Caco-2 (cell line): Measurements from ENCODE around the gene ELF4. TPM values are rescaled to one million over a fixed set of nuclear protein-coding genes. Genes with fewer than 3 reads are reported as not detected.

ENCODE experiments used
- BruUV-seq: library from RNA; stranded (reverse); fragments of 400-500 nt; replicated peaks from 2 replicates; lab custom pipeline; 2021; lab: Mats Ljungman, UMichigan
- CTCF ChIA-PET: fragments of 300-600 bp; sonication (Branson Sonifier 250); formaldehyde crosslinking; loops from one replicate; lab custom pipeline; 2022; ENCODE audit warnings: antibody characterized with exemption; lab: Charles Lee
- POLR2A ChIA-PET: fragments of 300-600 bp; sonication (Branson Sonifier 250); formaldehyde crosslinking; loops from one replicate; lab custom pipeline; 2022; ENCODE audit warnings: antibody characterized with exemption; lab: Charles Lee
- DNase-seq, 2 experiments: peaks; one replicate each; pipeline versions ENCODE4 v3.0.0 to v3.0.0-alpha.2; 2020 to 2022
- H3K27me3 ChIP-seq: replicated peaks from 2 replicates; pipeline ENCODE4 v1.6.0; 2011; ENCODE audit warnings: low read length; ENCODE audit not compliant: control insufficient read depth, insufficient read depth
- H3K36me3 ChIP-seq: 2 replicates; pipeline ENCODE4 v1.5.1; 2011; ENCODE audit warnings: low read length; ENCODE audit not compliant: control insufficient read depth, insufficient read depth
- H3K4me1 ChIP-seq: fragments of 250-450 bp; sonication (Bioruptor Pico); 2 replicates; pipeline ENCODE4 v1.5.1; 2020; ENCODE audit warnings: mild to moderate bottlenecking
- H3K4me3 ChIP-seq: 2 replicates; pipeline ENCODE4 v1.5.1; 2011; ENCODE audit warnings: low read depth, mild to moderate bottlenecking, control low read depth, low read length
- H3K9me3 ChIP-seq: fragments of 250-450 bp; sonication (Bioruptor Pico); 2 replicates; pipeline ENCODE4 v1.5.1; 2020; ENCODE audit warnings: mild to moderate bottlenecking, moderate library complexity
- H3K27ac Mint-ChIP-seq: one replicate; pipeline ENCODE4 v1.8.0; 2022; ENCODE audit warnings: mixed read lengths; ENCODE audit not compliant: unreplicated experiment
- H3K27me3 Mint-ChIP-seq: one replicate; pipeline ENCODE4 v1.8.0; 2022; ENCODE audit warnings: mixed read lengths; ENCODE audit not compliant: insufficient read depth, unreplicated experiment
- H3K36me3 Mint-ChIP-seq: one replicate; pipeline ENCODE4 v1.8.0; 2022; ENCODE audit warnings: mild to moderate bottlenecking, mixed read lengths; ENCODE audit not compliant: insufficient read depth, unreplicated experiment
- H3K4me1 Mint-ChIP-seq: one replicate; pipeline ENCODE4 v1.8.0; 2022; ENCODE audit warnings: low read depth, mixed read lengths; ENCODE audit not compliant: unreplicated experiment
- H3K4me3 Mint-ChIP-seq: one replicate; pipeline ENCODE4 v1.8.0; 2022; ENCODE audit warnings: mild to moderate bottlenecking, moderate library complexity, mixed read lengths; ENCODE audit not compliant: unreplicated experiment
- H3K9me3 Mint-ChIP-seq: one replicate; pipeline ENCODE4 v1.8.0; 2022; ENCODE audit warnings: mixed read lengths; ENCODE audit not compliant: unreplicated experiment
- intact Hi-C: fragments of 100-400 bp; cut with micrococcal nuclease; formaldehyde crosslinking; loops from one replicate; pipeline ENCODE4 v1.10.0; 2022; ENCODE audit not compliant: unreplicated experiment
- total RNA-seq: library from RNA; stranded (reverse); gene quantifications from 2 replicates; pipeline ENCODE4 v1.2.3, GENCODE V29; 2022
- TF ChIP-seq, protein P1 (sequence below), 2 experiments: fragments of 200-600 bp in 1 of 2; IDR thresholded peaks; 1 replicate in 1 of 2; 2 replicates in 1 of 2; pipeline versions ENCODE4 v1.5.1 to v1.8.0; 2011 to 2022; ENCODE audit warnings: antibody characterized with exemption in 1 of 2, control low read depth in 1 of 2, inconsistent platforms in 1 of 2, low read depth in 1 of 2, low read length in 1 of 2, mild to moderate bottlenecking in 1 of 2, moderate library complexity in 1 of 2; ENCODE audit not compliant: insufficient read depth in 1 of 2, severe bottlenecking in 1 of 2, unreplicated experiment in 1 of 2

The ELF4 gene
- total RNA-seq, 1 experiment from 2014 or later: 25.3 TPM

DNA sequence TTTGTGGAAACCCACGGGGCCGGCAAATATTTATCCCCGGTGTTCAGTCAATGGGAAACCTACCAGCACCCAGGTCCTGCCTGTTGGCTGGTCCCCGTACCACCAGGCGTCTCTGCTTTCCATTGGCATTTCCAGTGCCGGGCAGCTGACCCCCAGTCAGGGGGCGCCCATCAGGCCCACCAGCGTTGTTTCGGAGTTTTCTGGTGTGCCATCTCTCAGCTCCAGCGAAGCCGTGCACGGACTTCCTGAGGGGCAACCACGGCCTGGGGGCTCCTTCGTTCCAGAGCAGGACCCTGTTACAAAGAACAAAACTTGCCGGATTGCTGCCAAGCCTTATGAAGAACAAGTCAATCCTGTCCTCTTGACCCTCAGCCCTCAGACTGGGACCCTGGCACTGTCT, 95.1 kb downstream of the ELF4 start:
- no peak for DNase-seq
- H3K27ac Mint-ChIP-seq: no peak overlapping the region
- no peaks in the 10 kb centered on the region for H3K4me1 ChIP-seq
- CTCF ChIA-PET: no interaction called here
- BruUV-seq: no TSS peak
- H3K4me1 Mint-ChIP-seq: no peaks in the 10 kb centered on the region
- H3K9me3 ChIP-seq: no peaks in the 10 kb centered on the region
- no peak overlapping the region for H3K4me3 Mint-ChIP-seq
- H3K27me3 Mint-ChIP-seq: no peaks in the 10 kb centered on the region
- H3K4me3 ChIP-seq: no peak overlapping the region
- no peaks in the 10 kb centered on the region for H3K27me3 ChIP-seq
- TF ChIP-seq, protein P1, sequence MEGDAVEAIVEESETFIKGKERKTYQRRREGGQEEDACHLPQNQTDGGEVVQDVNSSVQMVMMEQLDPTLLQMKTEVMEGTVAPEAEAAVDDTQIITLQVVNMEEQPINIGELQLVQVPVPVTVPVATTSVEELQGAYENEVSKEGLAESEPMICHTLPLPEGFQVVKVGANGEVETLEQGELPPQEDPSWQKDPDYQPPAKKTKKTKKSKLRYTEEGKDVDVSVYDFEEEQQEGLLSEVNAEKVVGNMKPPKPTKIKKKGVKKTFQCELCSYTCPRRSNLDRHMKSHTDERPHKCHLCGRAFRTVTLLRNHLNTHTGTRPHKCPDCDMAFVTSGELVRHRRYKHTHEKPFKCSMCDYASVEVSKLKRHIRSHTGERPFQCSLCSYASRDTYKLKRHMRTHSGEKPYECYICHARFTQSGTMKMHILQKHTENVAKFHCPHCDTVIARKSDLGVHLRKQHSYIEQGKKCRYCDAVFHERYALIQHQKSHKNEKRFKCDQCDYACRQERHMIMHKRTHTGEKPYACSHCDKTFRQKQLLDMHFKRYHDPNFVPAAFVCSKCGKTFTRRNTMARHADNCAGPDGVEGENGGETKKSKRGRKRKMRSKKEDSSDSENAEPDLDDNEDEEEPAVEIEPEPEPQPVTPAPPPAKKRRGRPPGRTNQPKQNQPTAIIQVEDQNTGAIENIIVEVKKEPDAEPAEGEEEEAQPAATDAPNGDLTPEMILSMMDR (IDR thresholded peaks at IDR 0.05; ENCODE audit: insufficient read depth in 1 of 2, low read depth in 1 of 2, low read length in 1 of 2, severe bottlenecking in 1 of 2, unreplicated experiment in 1 of 2): no peak
- no peaks in the 10 kb centered on the region for H3K36me3 ChIP-seq
- peaks cover 27% of the 10 kb centered on the region for H3K36me3 Mint-ChIP-seq
- H3K9me3 Mint-ChIP-seq: no peaks in the 10 kb centered on the region
- POLR2A ChIA-PET: no interaction called here
- intact Hi-C loops: no loop called here

Other genes starting within 250 kb of the ELF4 start
- 24.5 and 24.6 TPM in 2 replicates for gene UTP14A, start 204.3 kb downstream of the ELF4 start, total RNA-seq
- gene BCORL1, start 127.9 kb downstream of the ELF4 start, total RNA-seq: 19.8 and 21.1 TPM in 2 replicates
- gene AIFM1, start 55.3 kb upstream of the ELF4 start, total RNA-seq: 53.0 and 55.4 TPM in 2 replicates
- 0.35 TPM in 1 of 2 replicates, not detected in the other for gene RAB33A, start 61.5 kb upstream of the ELF4 start, total RNA-seq
- gene ZNF280C, start 158.4 kb upstream of the ELF4 start, total RNA-seq: 5.6 and 6.4 TPM in 2 replicates
- 7.4 and 8.3 TPM in 2 replicates for gene SLC25A14, start 229.4 kb upstream of the ELF4 start, total RNA-seq